Esophagus muscularis mucosa (tissue), 4 donors: ENCODE measurements around the gene FKBP1B.

Source experiments
- CTCF ChIP-seq, 3 experiments: fragments of 200-600 bp in 2 of 3; fragments of 450-650 bp in 1 of 3; sonication (generic) in 2 of 3; IDR thresholded peaks; one replicate each; pipeline ENCODE4 v1.5.1; 2017 to 2019; ENCODE audit warnings: antibody characterized with exemption in 3 of 3, mild to moderate bottlenecking in 2 of 3, moderate library complexity in 1 of 3
- EP300 ChIP-seq: sonication (generic); formaldehyde crosslinking; IDR thresholded peaks from one replicate; pipeline ENCODE4 v1.6.1; 2017; ENCODE audit warnings: antibody characterized with exemption
- POLR2A ChIP-seq: fragments of 450-650 bp; IDR thresholded peaks from one replicate; pipeline ENCODE4 v1.6.1; 2017; ENCODE audit warnings: antibody characterized with exemption, moderate library complexity, mild to moderate bottlenecking, low read depth
- POLR2AphosphoS5 ChIP-seq, 2 donors: sonication (generic); formaldehyde crosslinking; IDR thresholded peaks; one replicate each; pipeline ENCODE4 v1.6.1; 2017; ENCODE audit warnings: antibody characterized with exemption in 2 of 2

- no peak for TF ChIP-seq POLR2AphosphoS5 (IDR thresholded peaks at IDR 0.05)
- TF ChIP-seq CTCF (IDR thresholded peaks at IDR 0.05) = no peak
- no peak for TF ChIP-seq EP300
- TF ChIP-seq POLR2A = no peak
These were observed 38.1 kb upstream of the FKBP1B start for GRCh38 chr2:24011250-24012104.
